H9 (cell line): ENCODE data around the gene CDKAL1. TPM values are rescaled to one million over a fixed set of nuclear protein-coding genes. Genes with fewer than 3 reads are reported as not detected.

Experiments
- DNase-seq: peaks from one replicate; pipeline ENCODE4 v3.0.0-alpha.2; 2017
- H2AFZ ChIP-seq: one replicate; pipeline ENCODE4 v1.6.1; 2013; ENCODE audit warnings: mild to moderate bottlenecking, low read length, control low read depth, moderate library complexity
- H2AK5ac ChIP-seq: 2 replicates; pipeline ENCODE4 v1.6.1; 2013; ENCODE audit warnings: low read length, control low read depth, mixed read lengths; ENCODE audit not compliant: insufficient read length
- H2BK120ac ChIP-seq: one replicate; pipeline ENCODE4 v1.6.1; 2013; ENCODE audit warnings: low read depth, mild to moderate bottlenecking, low read length, control low read depth, inconsistent platforms; ENCODE audit not compliant: poor library complexity, severe bottlenecking
- H2BK12ac ChIP-seq: 2 replicates; pipeline ENCODE4 v1.6.1; 2013; ENCODE audit warnings: low read length, control low read depth, mixed read lengths, low read depth; ENCODE audit not compliant: insufficient read length
- H2BK15ac ChIP-seq: 2 replicates; pipeline ENCODE4 v1.6.1; 2013; ENCODE audit warnings: low read depth, low read length, control low read depth
- H2BK20ac ChIP-seq: one replicate; pipeline ENCODE4 v1.6.1; 2013; ENCODE audit warnings: low read depth, mild to moderate bottlenecking, low read length, control low read depth, inconsistent platforms; ENCODE audit not compliant: poor library complexity, severe bottlenecking
- H2BK5ac ChIP-seq: 2 replicates; pipeline ENCODE4 v1.6.1; 2013; ENCODE audit warnings: low read length, control low read depth, mixed read lengths; ENCODE audit not compliant: insufficient read length
- H3K14ac ChIP-seq: 2 replicates; pipeline ENCODE4 v1.6.1; 2013; ENCODE audit warnings: low read length, control low read depth; ENCODE audit not compliant: insufficient read depth
- H3K18ac ChIP-seq: 2 replicates; pipeline ENCODE4 v1.6.1; 2013; ENCODE audit warnings: low read depth, mild to moderate bottlenecking, mixed read lengths, low read length, control low read depth; ENCODE audit not compliant: insufficient read length
- H3K23ac ChIP-seq: 2 replicates; pipeline ENCODE4 v1.6.1; 2013; ENCODE audit warnings: low read length, control low read depth, mixed read lengths, low read depth; ENCODE audit not compliant: insufficient read length
- H3K23me2 ChIP-seq: 2 replicates; pipeline ENCODE4 v1.6.1; 2013; ENCODE audit warnings: low read depth, mild to moderate bottlenecking, mixed read lengths, low read length, control low read depth; ENCODE audit not compliant: insufficient read length, poor library complexity, severe bottlenecking
- H3K27ac ChIP-seq: 2 replicates; pipeline ENCODE4 v1.5.1; 2013; ENCODE audit warnings: low read length, control low read depth, mixed read lengths, low read depth; ENCODE audit not compliant: insufficient read length
- H3K27me3 ChIP-seq: 2 replicates; pipeline ENCODE4 v1.6.1; 2013; ENCODE audit warnings: low read length, control low read depth, inconsistent platforms; ENCODE audit not compliant: insufficient read depth
- H3K4ac ChIP-seq: 2 replicates; pipeline ENCODE4 v1.6.1; 2013; ENCODE audit warnings: low read depth, mild to moderate bottlenecking, control low read depth, inconsistent platforms, low read length, moderate library complexity
- H3K4me1 ChIP-seq: 2 replicates; pipeline ENCODE4 v1.6.1; 2013; ENCODE audit warnings: low read length, control low read depth, inconsistent platforms; ENCODE audit not compliant: insufficient read depth
- H3K4me2 ChIP-seq: 2 replicates; pipeline ENCODE4 v1.6.1; 2013; ENCODE audit warnings: low read length, control low read depth, mixed read lengths; ENCODE audit not compliant: insufficient read length, insufficient read depth
- H3K56ac ChIP-seq: 2 replicates; pipeline ENCODE4 v1.6.1; 2013; ENCODE audit warnings: low read depth, mild to moderate bottlenecking, mixed read lengths, low read length, control low read depth; ENCODE audit not compliant: insufficient read length
- H3K79me1 ChIP-seq: 2 replicates; pipeline ENCODE4 v1.6.1; 2013; ENCODE audit warnings: low read depth, mild to moderate bottlenecking, moderate library complexity, low read length, control low read depth, inconsistent platforms; ENCODE audit not compliant: insufficient read depth, poor library complexity, severe bottlenecking
- H3K79me2 ChIP-seq: 2 replicates; pipeline ENCODE4 v1.6.1; 2013; ENCODE audit warnings: low read length, control low read depth, inconsistent platforms; ENCODE audit not compliant: insufficient read depth
- H3K9ac ChIP-seq: 2 replicates; pipeline ENCODE4 v1.6.1; 2013; ENCODE audit warnings: low read length, control low read depth, mixed read lengths; ENCODE audit not compliant: insufficient read length; ENCODE audit errors: extremely low read depth
- H3K9me3 ChIP-seq: one replicate; pipeline ENCODE4 v1.6.1; 2013; ENCODE audit warnings: low read depth, low read length, inconsistent platforms; ENCODE audit not compliant: control insufficient read depth
- H3T11ph ChIP-seq: one replicate; pipeline ENCODE4 v1.6.1; 2013; ENCODE audit warnings: mild to moderate bottlenecking, low read length, control low read depth, inconsistent platforms
- H4K20me1 ChIP-seq: one replicate; pipeline ENCODE4 v1.6.1; 2013; ENCODE audit not compliant: control insufficient read depth, insufficient read length, insufficient read depth
- H4K5ac ChIP-seq: 2 replicates; pipeline ENCODE4 v1.6.1; 2013; ENCODE audit warnings: low read depth, mild to moderate bottlenecking, mixed read lengths, low read length, control low read depth; ENCODE audit not compliant: insufficient read length
- H4K8ac ChIP-seq: replicated peaks from 2 replicates; pipeline ENCODE4 v1.6.1; 2013; ENCODE audit warnings: low read length, control low read depth, mixed read lengths, low read depth; ENCODE audit not compliant: insufficient read length
- H4K91ac ChIP-seq: 2 replicates; pipeline ENCODE4 v1.6.1; 2013; ENCODE audit warnings: low read depth, mild to moderate bottlenecking, moderate library complexity, mixed read lengths, low read length, control low read depth; ENCODE audit not compliant: insufficient read length
- H3K27ac Mint-ChIP-seq, 3 experiments: 2 replicates in 2 of 3; 3 replicates in 1 of 3; pipeline ENCODE4 v1.8.0; 2020 to 2021; ENCODE audit warnings: mixed read lengths in 3 of 3, mild to moderate bottlenecking in 1 of 3, moderate library complexity in 1 of 3
- H3K27me3 Mint-ChIP-seq: 2 replicates; pipeline ENCODE4 v1.8.0; 2021; ENCODE audit warnings: low read depth, mild to moderate bottlenecking, moderate library complexity, mixed read lengths
- H3K36me3 Mint-ChIP-seq, 3 experiments: 2 replicates in 2 of 3; 3 replicates in 1 of 3; pipeline ENCODE4 v1.8.0; 2020 to 2021; ENCODE audit warnings: low read depth in 3 of 3, mixed read lengths in 3 of 3; ENCODE audit not compliant: insufficient read depth in 1 of 3
- H3K4me1 Mint-ChIP-seq, 2 experiments: 2 replicates each; pipeline ENCODE4 v1.8.0; 2020; ENCODE audit warnings: mixed read lengths in 2 of 2
- H3K4me3 Mint-ChIP-seq, 2 experiments: 2 replicates in 1 of 2; 3 replicates in 1 of 2; pipeline ENCODE4 v1.8.0; 2020 to 2021; ENCODE audit warnings: mild to moderate bottlenecking in 2 of 2, mixed read lengths in 2 of 2, moderate library complexity in 1 of 2
- H3K9me3 Mint-ChIP-seq, 2 experiments: 2 replicates in 1 of 2; 3 replicates in 1 of 2; pipeline ENCODE4 v1.8.0; 2020; ENCODE audit warnings: mild to moderate bottlenecking in 2 of 2, mixed read lengths in 2 of 2, moderate library complexity in 1 of 2
- WGBS: extraction: QIAGEN DNeasy Blood & Tissue Kit; methylation state at CpG from one replicate; pipeline ENCODE4 v1.1.7; 2013; ENCODE audit warnings: missing lambda C conversion rate, low lambda C conversion rate, mixed read lengths; ENCODE audit not compliant: insufficient read length; ENCODE audit errors: extremely low coverage; 5-methylcytosine and 5-hydroxymethylcytosine counted together
- total RNA-seq: library from RNA; stranded (reverse); gene quantifications from 2 replicates; pipeline ENCODE4 v1.2.1, GENCODE V29; 2021
- TF ChIP-seq, protein P1 (sequence below): fragments of 200-600 bp; sonication (generic); conservative IDR thresholded peaks from 3 replicates; pipeline ENCODE4 v1.8.0; 2021; ENCODE audit warnings: antibody characterized with exemption, mild to moderate bottlenecking

The CDKAL1 gene
- total RNA-seq, 1 experiment from 2014 or later, result 23.0 TPM

DNA sequence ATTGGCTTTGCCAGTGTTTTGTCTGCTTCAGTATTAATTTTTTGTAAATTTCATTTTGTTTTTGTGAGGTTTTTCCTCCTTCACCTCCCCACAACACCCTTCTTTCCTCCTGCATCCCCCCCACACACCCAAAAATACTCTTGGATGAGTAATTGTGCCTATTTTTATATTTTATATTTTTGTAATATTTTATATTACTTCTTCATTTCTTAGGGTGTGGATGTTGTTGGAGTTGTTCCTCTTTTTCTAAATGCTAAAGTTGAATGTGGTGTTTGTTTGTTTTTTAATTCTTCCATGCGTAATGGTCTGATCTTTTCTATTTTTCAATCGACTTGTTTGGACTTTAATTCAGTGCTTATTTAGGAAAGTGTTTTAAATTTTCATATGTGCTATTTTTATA lies 638.8 kb downstream of the CDKAL1 start:
- no CpG with 5 or more reads among the region's 2 CpGs for WGBS
- H3K27me3 Mint-ChIP-seq, result no peaks in the 10 kb centered on the region
- Histone ChIP-seq H3K56ac (no peak overlapping the region), H2BK120ac (no peak overlapping the region), H2BK20ac (no peak overlapping the region), H3K79me1 (no peaks in the 10 kb centered on the region), H3K4ac (no peak overlapping the region), H2AFZ (no peak overlapping the region), H3K4me2 (no peak overlapping the region), H3K9ac (no peak overlapping the region), H3K79me2 (no peaks in the 10 kb centered on the region), H4K5ac (no peak overlapping the region), H2AK5ac (no peak overlapping the region), H3K18ac (no peak overlapping the region), H3K9me3 (no peaks in the 10 kb centered on the region), H4K91ac (no peak overlapping the region), H3K23me2 (no peaks in the 10 kb centered on the region), H3K14ac (no peak overlapping the region), H3K4me1 (no peaks in the 10 kb centered on the region), H3T11ph (no peak overlapping the region), H3K23ac (no peak overlapping the region), H2BK12ac (no peak overlapping the region), H3K27me3 (no peaks in the 10 kb centered on the region), H4K20me1 (no peaks in the 10 kb centered on the region), H2BK15ac (no peak overlapping the region), H3K27ac (no peak overlapping the region), H4K8ac (no peak overlapping the region), H2BK5ac (no peak overlapping the region)
- peaks cover 11 to 13% of the 10 kb centered on the region in 2 experiments for H3K4me1 Mint-ChIP-seq
- H3K9me3 Mint-ChIP-seq, result no peaks in the 10 kb centered on the region
- no peak for DNase-seq
- 0 out of 7 replicates have a peak, but pooled peaks cover 0 to 2% (median 0%) of the 10 kb centered on the region in 3 experiments for H3K36me3 Mint-ChIP-seq
- no peak overlapping the region for H3K4me3 Mint-ChIP-seq
- 0 out of 7 replicates have a peak overlapping the region, but pooled peaks of 1 of the 3 experiments have one; percentile 16 for H3K27ac Mint-ChIP-seq
- TF ChIP-seq, protein P1, sequence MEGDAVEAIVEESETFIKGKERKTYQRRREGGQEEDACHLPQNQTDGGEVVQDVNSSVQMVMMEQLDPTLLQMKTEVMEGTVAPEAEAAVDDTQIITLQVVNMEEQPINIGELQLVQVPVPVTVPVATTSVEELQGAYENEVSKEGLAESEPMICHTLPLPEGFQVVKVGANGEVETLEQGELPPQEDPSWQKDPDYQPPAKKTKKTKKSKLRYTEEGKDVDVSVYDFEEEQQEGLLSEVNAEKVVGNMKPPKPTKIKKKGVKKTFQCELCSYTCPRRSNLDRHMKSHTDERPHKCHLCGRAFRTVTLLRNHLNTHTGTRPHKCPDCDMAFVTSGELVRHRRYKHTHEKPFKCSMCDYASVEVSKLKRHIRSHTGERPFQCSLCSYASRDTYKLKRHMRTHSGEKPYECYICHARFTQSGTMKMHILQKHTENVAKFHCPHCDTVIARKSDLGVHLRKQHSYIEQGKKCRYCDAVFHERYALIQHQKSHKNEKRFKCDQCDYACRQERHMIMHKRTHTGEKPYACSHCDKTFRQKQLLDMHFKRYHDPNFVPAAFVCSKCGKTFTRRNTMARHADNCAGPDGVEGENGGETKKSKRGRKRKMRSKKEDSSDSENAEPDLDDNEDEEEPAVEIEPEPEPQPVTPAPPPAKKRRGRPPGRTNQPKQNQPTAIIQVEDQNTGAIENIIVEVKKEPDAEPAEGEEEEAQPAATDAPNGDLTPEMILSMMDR, result no peak
